DOHH2 (cell line): Measurements from ENCODE around the gene CCDC107.

Experiments
- H3F3A ChIP-seq: fragments of 200-600 bp; sonication (generic), shearing (Covaris generic); 2 replicates; pipeline ENCODE4 v1.6.0; 2016; ENCODE audit warnings: antibody characterized with exemption, mild to moderate bottlenecking; ENCODE audit not compliant: control insufficient read depth, insufficient read depth
- H3K27ac ChIP-seq: fragments of 200-600 bp; sonication (generic); 2 replicates; pipeline ENCODE4 v1.5.1; 2014; ENCODE audit warnings: low read depth, mild to moderate bottlenecking, low read length, moderate library complexity
- H3K27me3 ChIP-seq: fragments of 200-600 bp; sonication (generic); 2 replicates; pipeline ENCODE4 v1.6.1; 2014; ENCODE audit warnings: mild to moderate bottlenecking, low read length, mixed read lengths; ENCODE audit not compliant: control insufficient read depth
- H3K36me3 ChIP-seq: fragments of 200-600 bp; sonication (generic); 2 replicates; pipeline ENCODE4 v1.6.1; 2014; ENCODE audit warnings: mild to moderate bottlenecking, low read length, moderate library complexity, mixed read lengths; ENCODE audit not compliant: control insufficient read depth
- H3K4me1 ChIP-seq: fragments of 200-600 bp; sonication (generic); 2 replicates; pipeline ENCODE4 v1.6.1; 2014; ENCODE audit warnings: mild to moderate bottlenecking, low read length, mixed read lengths; ENCODE audit not compliant: control insufficient read depth
- H3K4me2 ChIP-seq: fragments of 200-600 bp; sonication (generic); 2 replicates; pipeline ENCODE4 v1.6.0; 2014; ENCODE audit warnings: mild to moderate bottlenecking, low read length, moderate library complexity
- H3K4me3 ChIP-seq: fragments of 200-600 bp; sonication (generic); 2 replicates; pipeline ENCODE4 v1.5.1; 2014; ENCODE audit warnings: mild to moderate bottlenecking, low read length, mixed read lengths
- H3K79me2 ChIP-seq: fragments of 200-600 bp; sonication (generic); 2 replicates; pipeline ENCODE4 v1.6.1; 2014; ENCODE audit warnings: mild to moderate bottlenecking, low read length, mixed read lengths; ENCODE audit not compliant: control insufficient read depth
- H3K9me2 ChIP-seq: fragments of 200-600 bp; sonication (generic); replicated peaks from 2 replicates; pipeline ENCODE4 v1.6.1; 2014; ENCODE audit warnings: mild to moderate bottlenecking, low read length, mixed read lengths; ENCODE audit not compliant: control insufficient read depth
- H3K9me3 ChIP-seq: fragments of 200-600 bp; sonication (generic); 2 replicates; pipeline ENCODE4 v1.6.1; 2014; ENCODE audit warnings: antibody characterized with exemption, low read length, mixed read lengths; ENCODE audit not compliant: control insufficient read depth, insufficient read depth
- H4K20me1 ChIP-seq: fragments of 200-600 bp; sonication (generic); 2 replicates; pipeline ENCODE4 v1.6.0; 2014; ENCODE audit warnings: low read depth, mild to moderate bottlenecking, antibody characterized with exemption, low read length, moderate library complexity; ENCODE audit not compliant: control insufficient read depth, insufficient read depth
- CTCF ChIP-seq: fragments of 200-600 bp; sonication (generic); IDR thresholded peaks from one replicate; pipeline ENCODE4 v1.5.1; 2014; ENCODE audit warnings: antibody characterized with exemption, mild to moderate bottlenecking, low read depth, low read length; ENCODE audit not compliant: poor library complexity, severe bottlenecking
- EZH2phosphoT487 ChIP-seq: fragments of 200-600 bp; sonication (generic); IDR thresholded peaks from 2 replicates; pipeline ENCODE4 v1.6.1; 2017; ENCODE audit warnings: borderline replicate concordance, mild to moderate bottlenecking, antibody characterized with exemption, low read length, moderate library complexity, mixed read lengths

The CCDC107 gene

GRCh38 chr9:35660966-35661415, 2.9 kb downstream of the CCDC107 start:
- H4K20me1 ChIP-seq: no peaks in the 10 kb centered on the region
- H3K4me3 ChIP-seq: no peak overlapping the region
- H3K9me3 ChIP-seq: no peaks in the 10 kb centered on the region
- peaks cover 14% of the 10 kb centered on the region for H3F3A ChIP-seq
- peaks cover 46% of the 10 kb centered on the region for H3K79me2 ChIP-seq
- no peak overlapping the region for H3K27ac ChIP-seq
- peaks cover 59% of the 10 kb centered on the region for H3K36me3 ChIP-seq
- TF ChIP-seq CTCF (peak; percentile 31), EZH2phosphoT487 (no peak)
- H3K4me2 ChIP-seq: peak overlapping the region; percentile 78; the same call in 1 of the 2 replicates
- no peaks in the 10 kb centered on the region for H3K9me2 ChIP-seq
- H3K4me1 ChIP-seq: peaks cover 75% of the 10 kb centered on the region
- H3K27me3 ChIP-seq: no peaks in the 10 kb centered on the region

GRCh38 chr9:35661756-35662350, 3.8 kb downstream of the CCDC107 start:
- Histone ChIP-seq H3K4me2 (peak overlapping the region; percentile 89; the same call in 1 of the 2 replicates), H3K9me2 (no peaks in the 10 kb centered on the region), H3K79me2 (peaks cover 46% of the 10 kb centered on the region), H3K9me3 (no peaks in the 10 kb centered on the region), H3K4me3 (no peak overlapping the region), H4K20me1 (no peaks in the 10 kb centered on the region), H3F3A (peaks cover 13% of the 10 kb centered on the region), H3K27me3 (no peaks in the 10 kb centered on the region), H3K4me1 (peaks cover 78% of the 10 kb centered on the region), H3K36me3 (peaks cover 59% of the 10 kb centered on the region), H3K27ac (no peak overlapping the region)
- TF ChIP-seq CTCF (no peak), EZH2phosphoT487 (no peak)

- Histone ChIP-seq H3K4me1 (peaks cover 72% of the 10 kb centered on the region), H4K20me1 (no peaks in the 10 kb centered on the region), H3K27me3 (no peaks in the 10 kb centered on the region), H3K36me3 (peaks cover 59% of the 10 kb centered on the region), H3F3A (peaks cover 9% of the 10 kb centered on the region), H3K79me2 (peaks cover 46% of the 10 kb centered on the region), H3K27ac (no peak overlapping the region), H3K9me3 (no peaks in the 10 kb centered on the region), H3K4me2 (peak overlapping the region; percentile 89), H3K9me2 (no peaks in the 10 kb centered on the region), H3K4me3 (no peak overlapping the region; the same call in 1 of the 2 replicates)
- TF ChIP-seq EZH2phosphoT487 (no peak), CTCF (no peak)
Observed at GRCh38 chr9:35662437-35662836, 4.3 kb downstream of the CCDC107 start.
